GM23338 (cell line): ENCODE data around the gene GNB1L. TPM values are rescaled to one million over a fixed set of nuclear protein-coding genes. Genes with fewer than 3 reads are reported as not detected.

Experiments
- ATAC-seq: fragments of 200-7000 bp; cut with Tn5 transposase; 3 replicates; pipeline ENCODE4 v1.9.1; 2020
- DNase-seq: peaks from one replicate; pipeline ENCODE4 v3.0.0-alpha.2; 2015; ENCODE audit warnings: low spot score
- H2AFZ ChIP-seq: fragments of 200-600 bp; sonication (generic); 2 replicates; pipeline ENCODE4 v1.8.0; 2016; ENCODE audit warnings: antibody characterized with exemption, mild to moderate bottlenecking, moderate library complexity
- H3F3A ChIP-seq: fragments of 200-600 bp; sonication (generic); replicated peaks from 2 replicates; pipeline ENCODE4 v1.8.0; 2017; ENCODE audit warnings: antibody characterized with exemption, mixed run types, low read depth
- H3K27ac ChIP-seq: fragments of 200-600 bp; sonication (generic); 2 replicates; pipeline ENCODE4 v1.6.1; 2016; ENCODE audit warnings: low read depth
- H3K27me3 ChIP-seq: fragments of 200-600 bp; sonication (generic); 2 replicates; pipeline ENCODE4 v1.8.0; 2016; ENCODE audit warnings: mild to moderate bottlenecking, mixed run types, moderate library complexity; ENCODE audit not compliant: insufficient read depth
- H3K36me3 ChIP-seq: fragments of 200-600 bp; sonication (generic); 2 replicates; pipeline ENCODE4 v1.8.0; 2016; ENCODE audit warnings: mild to moderate bottlenecking; ENCODE audit not compliant: insufficient read depth
- H3K4me1 ChIP-seq: fragments of 200-600 bp; sonication (generic); 2 replicates; pipeline ENCODE4 v1.8.0; 2016; ENCODE audit warnings: mild to moderate bottlenecking, moderate library complexity; ENCODE audit not compliant: insufficient read depth
- H3K4me2 ChIP-seq: fragments of 200-600 bp; sonication (generic); 2 replicates; pipeline ENCODE4 v1.7.1; 2017; ENCODE audit warnings: mixed run types
- H3K4me3 ChIP-seq: fragments of 200-600 bp; sonication (generic); 2 replicates; pipeline ENCODE4 v1.6.1; 2016; ENCODE audit warnings: mixed run types
- H3K79me2 ChIP-seq: fragments of 200-600 bp; sonication (generic); replicated peaks from 2 replicates; pipeline ENCODE4 v1.8.0; 2017; ENCODE audit warnings: mild to moderate bottlenecking; ENCODE audit not compliant: insufficient read depth
- H3K9me2 ChIP-seq: fragments of 200-600 bp; sonication (generic); 2 replicates; pipeline ENCODE4 v1.8.0; 2017; ENCODE audit not compliant: insufficient read depth
- H4K20me1 ChIP-seq: fragments of 200-600 bp; sonication (generic); replicated peaks from 2 replicates; pipeline ENCODE4 v1.8.0; 2017; ENCODE audit warnings: mild to moderate bottlenecking; ENCODE audit not compliant: insufficient read depth
- H3K27ac Mint-ChIP-seq: 2 replicates; pipeline ENCODE4 v1.8.0; 2020; ENCODE audit warnings: inconsistent platforms, mild to moderate bottlenecking, moderate library complexity, mixed read lengths
- H3K27me3 Mint-ChIP-seq: 3 replicates; pipeline ENCODE4 v1.8.0; 2022; ENCODE audit warnings: low read depth, mild to moderate bottlenecking, moderate library complexity, mixed read lengths, inconsistent platforms; ENCODE audit not compliant: insufficient read depth, poor library complexity
- H3K36me3 Mint-ChIP-seq: 3 replicates; pipeline ENCODE4 v1.8.0; 2021; ENCODE audit warnings: low read depth, mild to moderate bottlenecking, inconsistent platforms, moderate library complexity, mixed read lengths
- H3K4me1 Mint-ChIP-seq: 3 replicates; pipeline ENCODE4 v1.8.0; 2020; ENCODE audit warnings: mild to moderate bottlenecking, inconsistent platforms, mixed read lengths
- H3K4me3 Mint-ChIP-seq: 3 replicates; pipeline ENCODE4 v1.8.0; 2021; ENCODE audit warnings: moderate library complexity, mild to moderate bottlenecking, inconsistent platforms, mixed read lengths
- H3K9me3 Mint-ChIP-seq: 3 replicates; pipeline ENCODE4 v1.8.0; 2020; ENCODE audit warnings: moderate library complexity, mild to moderate bottlenecking, inconsistent platforms, mixed read lengths
- CREB1 ChIP-seq: fragments of 250-450 bp; sonication (Bioruptor Pico); IDR thresholded peaks from 2 replicates; pipeline ENCODE4 v1.5.0; 2020; ENCODE audit warnings: low read depth, mild to moderate bottlenecking, moderate library complexity
- CTCF ChIP-seq, 2 experiments: fragments of 200-600 bp in 1 of 2; sonication (generic) in 1 of 2; conservative IDR thresholded peaks; 2 replicates each; pipeline versions ENCODE4 v1.5.1 to v1.6.1; 2016 to 2017; ENCODE audit warnings: antibody characterized with exemption in 2 of 2, low read depth in 2 of 2, mild to moderate bottlenecking in 2 of 2, moderate library complexity in 1 of 2
- ETS1 ChIP-seq: IDR thresholded peaks from 2 replicates; pipeline ENCODE4 v1.6.1; 2016; ENCODE audit warnings: antibody characterized with exemption
- EZH2 ChIP-seq: fragments of 200-600 bp; sonication (generic); IDR thresholded peaks from one replicate; pipeline ENCODE4 v1.8.0; 2017; ENCODE audit warnings: antibody characterized with exemption, mild to moderate bottlenecking, low read depth; ENCODE audit not compliant: unreplicated experiment
- EZH2phosphoT487 ChIP-seq: fragments of 200-600 bp; sonication (generic); IDR thresholded peaks from one replicate; pipeline ENCODE4 v1.8.1; 2018; ENCODE audit warnings: antibody characterized with exemption; ENCODE audit not compliant: unreplicated experiment
- JUNB ChIP-seq: IDR thresholded peaks from one replicate; pipeline ENCODE4 v1.6.1; 2016; ENCODE audit warnings: antibody characterized with exemption; ENCODE audit not compliant: unreplicated experiment
- NANOG ChIP-seq: IDR thresholded peaks from 2 replicates; pipeline ENCODE4 v1.6.1; 2016; ENCODE audit warnings: antibody characterized with exemption, borderline replicate concordance
- POLR2AphosphoS5 ChIP-seq: IDR thresholded peaks from 2 replicates; pipeline ENCODE4 v1.6.1; 2016; ENCODE audit warnings: antibody characterized with exemption, low read depth
- REST ChIP-seq: IDR thresholded peaks from one replicate; pipeline ENCODE4 v1.6.1; 2018; ENCODE audit warnings: antibody characterized with exemption; ENCODE audit not compliant: unreplicated experiment
- STAT1 ChIP-seq: IDR thresholded peaks from one replicate; pipeline ENCODE4 v1.6.1; 2016; ENCODE audit warnings: antibody characterized with exemption; ENCODE audit not compliant: unreplicated experiment
- ZNF114 ChIP-seq: fragments of 250-450 bp; sonication (Bioruptor Pico); IDR thresholded peaks from 2 replicates; pipeline ENCODE4 v1.5.0; 2020; ENCODE audit warnings: mild to moderate bottlenecking, moderate library complexity
- ZNF331 ChIP-seq: fragments of 250-450 bp; sonication (Bioruptor Pico); IDR thresholded peaks from 2 replicates; pipeline ENCODE4 v1.5.0; 2020; ENCODE audit warnings: low read depth, mild to moderate bottlenecking, moderate library complexity
- polyA plus RNA-seq: library from polyadenylated mRNA; unstranded; fragments of >200 nt; fragmentation: Nextera tagmentation; extraction: Ambion mirVana; gene quantifications from 2 replicates; pipeline ENCODE4 v1.2.1, GENCODE V29; 2016
- total RNA-seq: library from RNA; depleted of rRNA; stranded (reverse); fragments of >200 nt; shearing (Covaris generic); gene quantifications from 2 replicates; pipeline ENCODE4 v1.2.3, GENCODE V29; 2014

GNB1L gene
- total and polyA plus RNA-seq, 2 experiments from 2014 or later = 15.2 to 27.8 TPM

GRCh38 chr22:19789406-19789805 lies 65.3 kb downstream of the GNB1L start:
- H3K27me3 ChIP-seq = no peaks in the 10 kb centered on the region
- H3K27ac Mint-ChIP-seq = no peak overlapping the region
- no peaks in the 10 kb centered on the region for H3F3A ChIP-seq
- no peak overlapping the region for H2AFZ ChIP-seq
- peaks cover 7% of the 10 kb centered on the region for H3K27me3 Mint-ChIP-seq
- DNase-seq (no peak), ATAC-seq (no peak)
- peaks cover 4% of the 10 kb centered on the region; the same call in 2 of the 3 replicates for H3K36me3 Mint-ChIP-seq
- no peak overlapping the region for H3K4me2 ChIP-seq
- no peak overlapping the region for H3K4me3 Mint-ChIP-seq
- no peaks in the 10 kb centered on the region; the same call in 2 of the 3 replicates for H3K4me1 Mint-ChIP-seq
- TF ChIP-seq ZNF331 (CRISPR knock-in tag) = no peak
- TF ChIP-seq EZH2phosphoT487 = no peak
- TF ChIP-seq ZNF114 = no peak
- no peak for TF ChIP-seq JUNB
- no peak for TF ChIP-seq NANOG
- no peak for TF ChIP-seq CTCF (conservative IDR thresholded peaks at IDR 0.05; ENCODE audit: low read depth in 2 of 2)
- no peak for TF ChIP-seq ETS1
- H3K4me3 ChIP-seq = no peak overlapping the region
- H3K36me3 ChIP-seq = no peaks in the 10 kb centered on the region; the same call in 1 of the 2 replicates
- no peaks in the 10 kb centered on the region; the same call in 1 of the 2 replicates for H4K20me1 ChIP-seq
- no peaks in the 10 kb centered on the region for H3K79me2 ChIP-seq
- no peaks in the 10 kb centered on the region for H3K4me1 ChIP-seq
- no peaks in the 10 kb centered on the region for H3K9me2 ChIP-seq
- no peaks in the 10 kb centered on the region for H3K9me3 Mint-ChIP-seq
- H3K27ac ChIP-seq = no peak overlapping the region

- no peak for ATAC-seq
- H3K4me1 ChIP-seq = no peaks in the 10 kb centered on the region
- no peaks in the 10 kb centered on the region for H3F3A ChIP-seq
- Mint-ChIP-seq H3K9me3 (no peaks in the 10 kb centered on the region), H3K4me1 (peaks cover 3% of the 10 kb centered on the region; the same call in 1 of the 3 replicates), H3K36me3 (peaks cover 4% of the 10 kb centered on the region; the same call in 2 of the 3 replicates), H3K27ac (no peak overlapping the region), H3K27me3 (peaks cover 8% of the 10 kb centered on the region), H3K4me3 (no peak overlapping the region)
- H3K27ac ChIP-seq = no peak overlapping the region
- no peaks in the 10 kb centered on the region; the same call in 1 of the 2 replicates for H4K20me1 ChIP-seq
- no peaks in the 10 kb centered on the region for H3K79me2 ChIP-seq
- no peak overlapping the region for H3K4me2 ChIP-seq
- H2AFZ ChIP-seq = no peak overlapping the region
- H3K9me2 ChIP-seq = no peaks in the 10 kb centered on the region
- no peak overlapping the region for H3K4me3 ChIP-seq
- DNase-seq = no peak
- no peaks in the 10 kb centered on the region for H3K27me3 ChIP-seq
- H3K36me3 ChIP-seq = no peaks in the 10 kb centered on the region; the same call in 1 of the 2 replicates
- no peak for TF ChIP-seq ZNF114
- no peak for TF ChIP-seq STAT1
- TF ChIP-seq CREB1 (CRISPR knock-in tag) = no peak
- no peak for TF ChIP-seq CTCF (conservative IDR thresholded peaks at IDR 0.05; ENCODE audit: low read depth in 2 of 2)
- TF ChIP-seq ZNF331 (CRISPR knock-in tag) = no peak
- TF ChIP-seq JUNB = no peak
- no peak for TF ChIP-seq POLR2AphosphoS5
- TF ChIP-seq NANOG = no peak
- no peak for TF ChIP-seq ETS1
- no peak for TF ChIP-seq EZH2phosphoT487
- no peak for TF ChIP-seq EZH2
- no peak for TF ChIP-seq REST
These were observed 65.9 kb downstream of the GNB1L start for GRCh38 chr22:19788661-19789225.
